Adrenal gland (tissue), 12 donors: Measurements from ENCODE around the gene EFHB. TPM values are rescaled to one million over a fixed set of nuclear protein-coding genes. Genes with fewer than 3 reads are reported as not detected.

ENCODE experiments used
- DNase-seq, 7 donors: peaks; one replicate each; pipeline ENCODE4 v3.0.0-alpha.2; 2019 to 2020
- H3K27ac ChIP-seq, 5 donors: fragments of 200-600 bp; sonication (generic) in 4 of 5; 1 replicate in 3 of 5; 2 replicates in 2 of 5; pipeline versions ENCODE4 v1.5.1 to v1.8.0; 2016 to 2020; ENCODE audit warnings: mild to moderate bottlenecking in 1 of 5
- H3K27me3 ChIP-seq: fragments of 200-600 bp; 2 replicates; pipeline ENCODE4 v1.8.0; 2021
- H3K36me3 ChIP-seq, 2 donors: fragments of 200-600 bp; replicated peaks in 1 of 2; 1 replicate in 1 of 2; 2 replicates in 1 of 2; pipeline versions ENCODE4 v1.5.1 to v1.8.0; 2018 to 2022
- H3K4me1 ChIP-seq, 2 donors: fragments of 200-600 bp; replicated peaks in 1 of 2; 1 replicate in 1 of 2; 2 replicates in 1 of 2; pipeline versions ENCODE4 v1.5.1 to v1.8.0; 2018 to 2021
- H3K4me3 ChIP-seq, 4 donors: fragments of 200-600 bp; sonication (generic) in 3 of 4; one replicate each; pipeline ENCODE4 v1.5.1; 2016 to 2018
- H3K9me3 ChIP-seq, 3 donors: fragments of 200-600 bp; sonication (generic) in 1 of 3; replicated peaks in 1 of 3; 1 replicate in 2 of 3; 2 replicates in 1 of 3; pipeline versions ENCODE4 v1.5.1 to v1.8.0; 2016 to 2021
- CTCF ChIP-seq, 6 experiments: fragments of 450-650 bp in 4 of 6; fragments of 200-600 bp in 2 of 6; sonication (generic) in 1 of 6; IDR thresholded peaks; 1 replicate in 5 of 6; 2 replicates in 1 of 6; pipeline versions ENCODE4 v1.5.1 to v1.8.0; 2016 to 2021; ENCODE audit warnings: antibody characterized with exemption in 6 of 6, mild to moderate bottlenecking in 2 of 6, moderate library complexity in 1 of 6
- POLR2A ChIP-seq, 2 donors: fragments of 450-650 bp; IDR thresholded peaks; one replicate each; pipeline ENCODE4 v1.6.1; 2017; ENCODE audit warnings: antibody characterized with exemption in 2 of 2, mild to moderate bottlenecking in 2 of 2, moderate library complexity in 1 of 2
- WGBS, 4 donors: extraction: QIAGEN DNeasy Blood & Tissue Kit in 2 of 4; methylation state at CpG; one replicate each; pipeline versions ENCODE4 v1.1.5 to v1.1.7; 2013 to 2017; 5-methylcytosine and 5-hydroxymethylcytosine counted together
- intact Hi-C, 2 donors: fragments of 100-400 bp; cut with DNase I; formaldehyde crosslinking; loops; one replicate each; pipeline versions ENCODE4 v1.14.1 to v1.15.0; 2022 to 2023
- polyA plus RNA-seq, 3 donors: library from polyadenylated mRNA; stranded (reverse); fragments of 200-250 nt in 2 of 3; fragments of 350-450 nt in 1 of 3; fragmentation: Illumina TruSeq in 1 of 3; extraction: RNeasy Lipid Tissue Mini Kit (QIAGEN cat#74804) in 1 of 3; gene quantifications; one replicate each; pipeline ENCODE4 v1.2.3, GENCODE V29; 2013 to 2014
- total RNA-seq, 9 donors: library from RNA; depleted of rRNA in 4 of 9; stranded (reverse); fragments of >200 nt in 4 of 9; fragments of 120-200 nt in 1 of 9; fragmentation: NEBNext Ultra II Directional in 1 of 9; extraction: Animal tissue kit (Norgen Biotek cat#: 25700) in 1 of 9; gene quantifications; one replicate each; pipeline versions ENCODE4 v1.1.0 to v1.2.4, GENCODE V29; 2013 to 2023
- donor health status: healthy with polysubstance abuse.
- donor health status: Bipolar disorder and iron deficiency.
- donor health status: DM: yes; HTN: yes; CAD: no.
- donor health status: DM: no; HTN: no; CAD: no.
- donor health status: DM: no; HTN: no; CAD: no.
- donor health status: DM: yes; HTN: yes; CAD: no.

EFHB gene
- total and polyA plus RNA-seq, 12 donors = 0.29 to 10.6 (median 2.4) TPM; not detected in 1

GRCh38 chr3:19917167-19917566 is 16.9 kb downstream of the EFHB start:
- no peaks in the 10 kb centered on the region for H3K27me3 ChIP-seq
- 87 to 94% (median 91%) methylated on average over 1 of the region's 1 CpG for WGBS, 4 donors

GRCh38 chr3:19911452-19911851 is 22.6 kb downstream of the EFHB start:
- Histone ChIP-seq H3K27me3 (no peaks in the 10 kb centered on the region), H3K27ac (no peak overlapping the region), H3K9me3 (peaks cover 0 to 14% (median 0%) of the 10 kb centered on the region in 3 donors), H3K4me3 (no peak overlapping the region), H3K36me3 (no peaks in the 10 kb centered on the region), H3K4me1 (no peaks in the 10 kb centered on the region)
- no peak for TF ChIP-seq POLR2A (IDR thresholded peaks at IDR 0.05)
- no peak for TF ChIP-seq CTCF (IDR thresholded peaks at IDR 0.05)
- intact Hi-C loops = no loop called here
- DNase-seq = no peak

More at GRCh38 chr3:19917167-19917566, 16.9 kb downstream of the EFHB start:
- intact Hi-C loops = no loop called here
- TF ChIP-seq POLR2A (IDR thresholded peaks at IDR 0.05) (no peak), CTCF (IDR thresholded peaks at IDR 0.05) (no peak)
- DNase-seq = no peak
- no peaks in the 10 kb centered on the region for H3K4me1 ChIP-seq
- H3K36me3 ChIP-seq = no peaks in the 10 kb centered on the region
- no peak overlapping the region for H3K27ac ChIP-seq
- H3K4me3 ChIP-seq = no peak overlapping the region
- H3K9me3 ChIP-seq = peaks cover 0 to 3% (median 0%) of the 10 kb centered on the region in 3 donors

- TF ChIP-seq POLR2A (IDR thresholded peaks at IDR 0.05) (no peak), CTCF (IDR thresholded peaks at IDR 0.05) (no peak)
- H3K9me3 ChIP-seq = peaks cover 0 to 14% (median 0%) of the 10 kb centered on the region in 3 donors
- H3K4me1 ChIP-seq = no peaks in the 10 kb centered on the region
- no peak overlapping the region for H3K27ac ChIP-seq
- intact Hi-C loops = loop anchor here in 1 of 2 donors (10.0 kb wide), 1 partner anchor 477 kb away; no protein-coding TSS in a partner anchor
- no peak overlapping the region for H3K4me3 ChIP-seq
- H3K27me3 ChIP-seq = no peaks in the 10 kb centered on the region
- H3K36me3 ChIP-seq = no peaks in the 10 kb centered on the region
- WGBS, 4 donors = 86 to 90% (median 89%) methylated on average over 3 of the region's 3 CpGs
- DNase-seq = no peak
Observed at GRCh38 chr3:19907523-19907922, 26.5 kb downstream of the EFHB start.

GRCh38 chr3:19903649-19904048 is 30.4 kb downstream of the EFHB start:
- 68 to 82% (median 77%) methylated on average over 2 of the region's 2 CpGs for WGBS, 4 donors
- no peaks in the 10 kb centered on the region for H3K4me1 ChIP-seq
- H3K27ac ChIP-seq = no peak overlapping the region
- H3K4me3 ChIP-seq = no peak overlapping the region
- no peaks in the 10 kb centered on the region for H3K27me3 ChIP-seq
- no peak for DNase-seq
- H3K36me3 ChIP-seq = no peaks in the 10 kb centered on the region
- no peak for TF ChIP-seq POLR2A (IDR thresholded peaks at IDR 0.05)
- no peak for TF ChIP-seq CTCF (IDR thresholded peaks at IDR 0.05)
- H3K9me3 ChIP-seq = no peaks in the 10 kb centered on the region
- intact Hi-C loops = loop anchor here in 1 of 2 donors (10.0 kb wide), 1 partner anchor 481 kb away; no protein-coding TSS in a partner anchor
